Pancreas (tissue), 10 donors: Measurements from ENCODE around the gene ABCC9. TPM values are rescaled to one million over a fixed set of nuclear protein-coding genes. Genes with fewer than 3 reads are reported as not detected.
A peak's percentile ranks its signal among the peaks of the same experiment; 100 is the strongest.
"Not testable (repeated sequence)": the region's sequence is repeated elsewhere in the genome, so short reads cannot be mapped to it uniquely, and the experiment has no call there.

ENCODE experiments used
- ATAC-seq, 4 donors: fragments of 200-7000 bp; cut with Tn5 transposase; one replicate each; pipeline versions ENCODE4 v1.8.0 to v1.9.1; 2020; ENCODE audit warnings: mild to moderate bottlenecking in 4 of 4, moderate library complexity in 4 of 4
- DNase-seq, 6 donors: peaks; one replicate each; pipeline ENCODE4 v3.0.0-alpha.2; 2020
- FAIRE-seq: peaks from 2 replicates; lab custom pipeline; 2012; peaks lifted over from hg19 to GRCh38; lab: Jason Lieb, UNC
- H3K27ac ChIP-seq, 4 donors: fragments of 200-600 bp; sonication (generic); 1 replicate in 3 of 4; 2 replicates in 1 of 4; pipeline versions ENCODE4 v1.5.0 to v1.8.0; 2020
- H3K27me3 ChIP-seq, 4 donors: fragments of 200-600 bp; one replicate each; pipeline ENCODE4 v1.8.0; 2021
- H3K36me3 ChIP-seq, 3 donors: fragments of 200-600 bp; sonication (generic) in 1 of 3; one replicate each; pipeline versions ENCODE4 v1.5.0 to v1.8.0; 2020 to 2021
- H3K4me1 ChIP-seq, 3 donors: fragments of 200-600 bp; one replicate each; pipeline ENCODE4 v1.8.0; 2021
- H3K4me3 ChIP-seq, 4 donors: fragments of 200-600 bp; sonication (generic) in 2 of 4; one replicate each; pipeline versions ENCODE4 v1.5.0 to v1.8.0; 2020 to 2021
- H3K9me3 ChIP-seq, 4 donors: fragments of 200-600 bp; one replicate each; pipeline ENCODE4 v1.8.0; 2021
- CTCF ChIP-seq, 4 donors: fragments of 200-600 bp; sonication (generic) in 3 of 4; IDR thresholded peaks; one replicate each; pipeline versions ENCODE4 v1.5.0 to v1.8.0; 2021; ENCODE audit warnings: antibody characterized with exemption in 4 of 4
- WGBS, 2 donors: extraction: QIAGEN DNeasy Blood & Tissue Kit; methylation state at CpG; one replicate each; pipeline ENCODE4 v1.1.7; 2013; 5-methylcytosine and 5-hydroxymethylcytosine counted together
- intact Hi-C, 3 donors: fragments of 100-400 bp; cut with DNase I; formaldehyde crosslinking; loops; one replicate each; pipeline versions ENCODE4 v1.11.1 to v1.14.2; 2022
- polyA plus RNA-seq, 2 donors: library from polyadenylated mRNA; stranded (reverse); fragments of 200-250 nt; gene quantifications; one replicate each; pipeline ENCODE4 v1.2.3, GENCODE V29; 2013
- total RNA-seq, 6 donors: library from RNA; stranded (reverse); fragmentation: NEBNext Ultra II Directional in 4 of 6; extraction: Animal tissue kit (Norgen Biotek cat#: 25700) in 4 of 6; gene quantifications; one replicate each; pipeline versions ENCODE4 v1.2.1 to v1.2.4, GENCODE V29; 2021 to 2023
- donor health status: healthy with polysubstance abuse.
- donor health status: DM: no; HTN: no; CAD: no; lungs with moderate emphysema.
- donor health status: DM: no; HTN: no; CAD: no.
- donor health status: control.
- donor health status: control.
- donor health status: Bipolar disorder and iron deficiency.
- donor health status: DM: yes; HTN: yes; CAD: no.
- donor health status: DM: no; HTN: no; CAD: no.
- donor health status: DM: no; HTN: no; CAD: no.
- donor health status: DM: yes; HTN: yes; CAD: no.

Gene ABCC9
- total and polyA plus RNA-seq, 8 donors: 1.4 to 19.3 (median 5.5) TPM

GRCh38 chr12:21941506-21942376 lies 515 bp upstream of the ABCC9 start:
- H3K4me3 ChIP-seq: peak overlapping the region; percentile 5 to 48 (median 24)
- no peaks in the 10 kb centered on the region for H3K27me3 ChIP-seq
- ATAC-seq (peak; percentile 73 to 86 (median 85)), DNase-seq (peak; percentile 40 to 82 (median 64)), FAIRE-seq (no peak)
- 2 to 3% methylated on average over 51 of the region's 51 CpGs for WGBS, 2 donors
- H3K9me3 ChIP-seq: no peaks in the 10 kb centered on the region
- peak in 3 of 4 donors; percentile 13 to 21 (median 18) for TF ChIP-seq CTCF (IDR thresholded peaks at IDR 0.05)
- peak overlapping the region in 3 of 4 donors; percentile 1 to 87 (median 78) for H3K27ac ChIP-seq
- intact Hi-C loops: no loop called here
- H3K4me1 ChIP-seq: peaks cover 0 to 5% (median 3%) of the 10 kb centered on the region in 3 donors
- no peaks in the 10 kb centered on the region for H3K36me3 ChIP-seq

GRCh38 chr12:21939435-21939834 lies 1.8 kb downstream of the ABCC9 start:
- Histone ChIP-seq H3K36me3 (no peaks in the 10 kb centered on the region), H3K9me3 (no peaks in the 10 kb centered on the region), H3K4me1 (peaks cover 0 to 5% (median 3%) of the 10 kb centered on the region in 3 donors), H3K27ac (no peak overlapping the region), H3K4me3 (peak overlapping the region in 1 of 4 donors; percentile 48), H3K27me3 (no peaks in the 10 kb centered on the region)
- TF ChIP-seq CTCF (IDR thresholded peaks at IDR 0.05): no peak
- intact Hi-C loops: no loop called here
- no peak for FAIRE-seq
- 72 to 77% methylated on average over 4 of the region's 4 CpGs for WGBS, 2 donors
- DNase-seq: no peak
- peak in 1 of 4 donors; percentile 26 for ATAC-seq

GRCh38 chr12:21938879-21939278 lies 2.3 kb downstream of the ABCC9 start:
- H3K4me1 ChIP-seq: peaks cover 0 to 5% (median 3%) of the 10 kb centered on the region in 3 donors
- ATAC-seq: no peak
- no peak overlapping the region for H3K27ac ChIP-seq
- no peaks in the 10 kb centered on the region for H3K9me3 ChIP-seq
- no peak for TF ChIP-seq CTCF (IDR thresholded peaks at IDR 0.05)
- FAIRE-seq: no peak
- no peak for DNase-seq
- intact Hi-C loops: no loop called here
- WGBS, 2 donors: 84 to 85% methylated on average over 7 of the region's 7 CpGs
- no peaks in the 10 kb centered on the region for H3K27me3 ChIP-seq
- H3K4me3 ChIP-seq: peak overlapping the region in 1 of 4 donors; percentile 48
- H3K36me3 ChIP-seq: no peaks in the 10 kb centered on the region

- H3K9me3 ChIP-seq: no peaks in the 10 kb centered on the region
- FAIRE-seq (no peak), ATAC-seq (no peak), DNase-seq (no peak)
- no peak overlapping the region for H3K27ac ChIP-seq
- no peak overlapping the region for H3K4me3 ChIP-seq
- 90 to 98% methylated on average over 1 of the region's 1 CpG for WGBS, 2 donors
- no peaks in the 10 kb centered on the region for H3K27me3 ChIP-seq
- no peak for TF ChIP-seq CTCF (IDR thresholded peaks at IDR 0.05)
- no peaks in the 10 kb centered on the region for H3K36me3 ChIP-seq
- intact Hi-C loops: no loop called here
- H3K4me1 ChIP-seq: no peaks in the 10 kb centered on the region
Measured at GRCh38 chr12:21934173-21934572, 7.1 kb downstream of the ABCC9 start.

- H3K27me3 ChIP-seq: no peaks in the 10 kb centered on the region
- no peaks in the 10 kb centered on the region for H3K36me3 ChIP-seq
- H3K4me3 ChIP-seq: no peak overlapping the region
- ATAC-seq (no peak), FAIRE-seq (no peak), DNase-seq (no peak)
- intact Hi-C loops: no loop called here
- no peak overlapping the region for H3K27ac ChIP-seq
- no peaks in the 10 kb centered on the region for H3K4me1 ChIP-seq
- H3K9me3 ChIP-seq: no peaks in the 10 kb centered on the region
- 83 to 87% methylated on average over 4 of the region's 4 CpGs for WGBS, 2 donors
- no peak for TF ChIP-seq CTCF (IDR thresholded peaks at IDR 0.05)
Measured at GRCh38 chr12:21933656-21934055, 7.6 kb downstream of the ABCC9 start.

GRCh38 chr12:21929972-21930371 lies 11.3 kb downstream of the ABCC9 start:
- H3K4me3 ChIP-seq, H3K4me1 ChIP-seq, FAIRE-seq, H3K27ac ChIP-seq, DNase-seq, intact Hi-C loops, H3K9me3 ChIP-seq, ATAC-seq, H3K27me3 ChIP-seq, H3K36me3 ChIP-seq: not testable (repeated sequence)
- 96 to 100% methylated on average over 1 of the region's 1 CpG for WGBS, 2 donors
